OCI-LY7 (cell line): ENCODE measurements around the gene APPL2. TPM values are rescaled to one million over a fixed set of nuclear protein-coding genes. Genes with fewer than 3 reads are reported as not detected.
A peak's percentile ranks its signal among the peaks of the same experiment; 100 is the strongest.

Source experiments
- Bru-seq: library from RNA; stranded (reverse); fragments of 400-500 nt; gene quantifications from one replicate; lab custom pipeline; 2021; lab: Mats Ljungman, UMichigan
- BruChase-seq, 2 experiments: library from RNA; stranded (reverse); fragments of 400-500 nt; gene quantifications; one replicate each; lab custom pipeline; 2021; lab: Mats Ljungman, UMichigan
- BruUV-seq: library from RNA; stranded (reverse); fragments of 400-500 nt; replicated peaks from 2 replicates; lab custom pipeline; 2021; lab: Mats Ljungman, UMichigan
- CTCF ChIA-PET: fragments of 300-600 bp; sonication (Branson Sonifier 250); formaldehyde crosslinking; loops from one replicate; lab custom pipeline; 2022; ENCODE audit warnings: antibody characterized with exemption; ENCODE audit not compliant: unreplicated experiment; lab: Charles Lee
- POLR2A ChIA-PET: fragments of 300-600 bp; sonication (Branson Sonifier 250); formaldehyde crosslinking; loops from one replicate; lab custom pipeline; 2022; ENCODE audit warnings: antibody characterized with exemption; lab: Charles Lee
- DNase-seq: peaks from one replicate; pipeline ENCODE4 v3.0.0-alpha.2; 2015; ENCODE audit warnings: low spot score
- H2AFZ ChIP-seq: fragments of 200-600 bp; sonication (generic), shearing (Covaris generic); 2 replicates; pipeline ENCODE4 v1.6.1; 2014; ENCODE audit warnings: mild to moderate bottlenecking, antibody characterized with exemption, low read length, moderate library complexity
- H3K27ac ChIP-seq: fragments of 200-600 bp; sonication (generic); 2 replicates; pipeline ENCODE4 v1.5.1; 2014; ENCODE audit warnings: mixed run types, low read depth, mild to moderate bottlenecking, moderate library complexity, low read length, inconsistent platforms; ENCODE audit not compliant: poor library complexity, severe bottlenecking
- H3K36me3 ChIP-seq: fragments of 200-600 bp; sonication (generic); 2 replicates; pipeline ENCODE4 v1.6.1; 2014; ENCODE audit warnings: mild to moderate bottlenecking, antibody characterized with exemption, low read length, moderate library complexity, mixed read lengths; ENCODE audit not compliant: insufficient read depth
- H3K4me1 ChIP-seq: fragments of 200-600 bp; sonication (generic); 2 replicates; pipeline ENCODE4 v1.5.1; 2014; ENCODE audit warnings: mild to moderate bottlenecking, low read length; ENCODE audit not compliant: insufficient read depth, poor library complexity, severe bottlenecking
- H3K4me2 ChIP-seq: fragments of 200-600 bp; sonication (generic); 2 replicates; pipeline ENCODE4 v1.6.1; 2014; ENCODE audit warnings: mild to moderate bottlenecking, low read length
- H3K4me3 ChIP-seq: fragments of 200-600 bp; sonication (generic); 2 replicates; pipeline ENCODE4 v1.5.1; 2014; ENCODE audit warnings: mild to moderate bottlenecking, low read depth, low read length; ENCODE audit not compliant: poor library complexity, severe bottlenecking
- H3K79me2 ChIP-seq: fragments of 200-600 bp; sonication (generic); 2 replicates; pipeline ENCODE4 v1.6.1; 2016; ENCODE audit warnings: low read depth, mild to moderate bottlenecking, low read length, moderate library complexity, mixed read lengths; ENCODE audit not compliant: insufficient read depth
- H3K9me2 ChIP-seq: fragments of 200-600 bp; sonication (generic); 2 replicates; pipeline ENCODE4 v1.6.1; 2016; ENCODE audit warnings: mild to moderate bottlenecking, low read length, mixed read lengths; ENCODE audit not compliant: insufficient read depth
- H3K9me3 ChIP-seq: fragments of 200-600 bp; sonication (generic); 2 replicates; pipeline ENCODE4 v1.6.1; 2014; ENCODE audit warnings: mild to moderate bottlenecking, mixed run types, low read length, mixed read lengths
- H4K20me1 ChIP-seq: fragments of 200-600 bp; sonication (generic); 2 replicates; pipeline ENCODE4 v1.6.1; 2014; ENCODE audit warnings: mild to moderate bottlenecking, antibody characterized with exemption, low read length, moderate library complexity, mixed read lengths; ENCODE audit not compliant: insufficient read depth
- CTCF ChIP-seq: fragments of 200-600 bp; sonication (generic); conservative IDR thresholded peaks from 2 replicates; pipeline ENCODE4 v1.5.1; 2014; ENCODE audit warnings: mild to moderate bottlenecking, antibody characterized with exemption, low read length, moderate library complexity, mixed read lengths
- EZH2phosphoT487 ChIP-seq: fragments of 200-600 bp; sonication (generic); IDR thresholded peaks from 2 replicates; pipeline ENCODE4 v1.6.1; 2018; ENCODE audit warnings: low read depth, borderline replicate concordance, mild to moderate bottlenecking, mixed run types, antibody characterized with exemption, low read length, moderate library complexity, mixed read lengths
- intact Hi-C: fragments of 100-400 bp; cut with micrococcal nuclease; formaldehyde crosslinking; loops from one replicate; pipeline ENCODE4 v1.10.0; 2022; ENCODE audit not compliant: unreplicated experiment
- long read RNA-seq: library from polyadenylated mRNA; stranded (forward); transcript quantifications from one replicate; pipeline ENCODE4 v2.0.0, GENCODE V29; 2022
- total RNA-seq, 2 experiments: library from RNA; depleted of rRNA in 1 of 2; stranded (reverse); fragments of >200 nt in 1 of 2; shearing (Covaris generic) in 1 of 2; gene quantifications; 2 replicates each; pipeline ENCODE4 v1.2.3, GENCODE V29; 2014 to 2022

APPL2 gene
- total RNA-seq (2014; rRNA removed; shearing (Covaris generic)), result 18.8 and 20.9 TPM in 2 replicates
- total RNA-seq (2022), result 29.1 and 37.5 TPM in 2 replicates
- percentile 70 among the genes with signal in this experiment for Bru-seq, nascent RNA
- percentile 73 among the genes with signal in this experiment for BruChase-seq, experiment 1, labeled RNA remaining after a 6-hour chase
- percentile 71 among the genes with signal in this experiment for BruChase-seq, experiment 2, labeled RNA remaining after a 2-hour chase
- long read RNA-seq, transcript APPL2-201 (21 exons, 3,239 nt), result major isoform, 18 of 53 reads
- long read RNA-seq, partial matches to known transcripts, result 5 of 53 reads
- long read RNA-seq, other reads (novel, unspliced or antisense), result 29 of 53 reads

- H3K4me3 ChIP-seq, result peak within 1 kb of the TSS; percentile 80
- peak within 1 kb of the TSS; percentile 89 for H3K4me2 ChIP-seq
- H3K9me3 ChIP-seq, result no peaks in the 10 kb centered on the region
- peaks cover 5% of the 10 kb centered on the region for H3K36me3 ChIP-seq
- H3K9me2 ChIP-seq, result no peaks in the 10 kb centered on the region
- TF ChIP-seq CTCF (peak; percentile 67), EZH2phosphoT487 (no peak)
- peaks cover 39% of the 10 kb centered on the region for H3K4me1 ChIP-seq
- CTCF ChIA-PET, result interaction anchor here (1.0 kb wide), 1 partner anchor 144 kb away, joined by 3 read pairs; no protein-coding TSS in a partner anchor
- H2AFZ ChIP-seq, result peak within 1 kb of the TSS; percentile 96
- H3K27ac ChIP-seq, result peak within 1 kb of the TSS; percentile 42
- DNase-seq, result peak; percentile 93
- intact Hi-C loops, result loop anchor here (5.0 kb wide), 1 partner anchor 96 kb away; the partner anchor contains the start of gene C12orf75
- POLR2A ChIA-PET, result interaction anchor here (0.9 to 1.9 kb wide), 9 partner anchors 16 to 188 kb away, joined by 3 to 12 read pairs (median 4); partner anchors contain the start of gene C12orf75
- peaks cover 13% of the 10 kb centered on the region; the same call in 1 of the 2 replicates for H3K79me2 ChIP-seq
- BruUV-seq, result no TSS peak
- H4K20me1 ChIP-seq, result no peaks in the 10 kb centered on the region
These were observed at the start of gene APPL2 for GRCh38 chr12:105235732-105236476. Gene APPL2 (minus strand): TSS chr12:105236174. CDS start chr12:105236012, 162 bp downstream.

GRCh38 chr12:105285378-105285777 lies 49.4 kb upstream of the APPL2 start:
- Histone ChIP-seq H3K9me2 (no peaks in the 10 kb centered on the region), H3K79me2 (no peaks in the 10 kb centered on the region), H3K4me3 (no peak overlapping the region), H3K9me3 (0 out of 2 replicates have a peak, but pooled peaks cover 4% of the 10 kb centered on the region), H4K20me1 (no peaks in the 10 kb centered on the region), H3K27ac (no peak overlapping the region), H2AFZ (no peak overlapping the region), H3K4me1 (no peaks in the 10 kb centered on the region), H3K36me3 (no peaks in the 10 kb centered on the region), H3K4me2 (no peak overlapping the region)
- no TSS peak for BruUV-seq
- no peak for DNase-seq
- POLR2A ChIA-PET, result no interaction called here
- CTCF ChIA-PET, result no interaction called here
- intact Hi-C loops, result no loop called here
- TF ChIP-seq CTCF (no peak), EZH2phosphoT487 (no peak)
